Measurements from ENCODE around the gene CCL15. TPM values are rescaled to one million over a fixed set of nuclear protein-coding genes. Genes with fewer than 3 reads are reported as not detected.

Gene CCL15
- total RNA-seq, 1 donor from 2014 or later: 1.3 TPM

DNA sequence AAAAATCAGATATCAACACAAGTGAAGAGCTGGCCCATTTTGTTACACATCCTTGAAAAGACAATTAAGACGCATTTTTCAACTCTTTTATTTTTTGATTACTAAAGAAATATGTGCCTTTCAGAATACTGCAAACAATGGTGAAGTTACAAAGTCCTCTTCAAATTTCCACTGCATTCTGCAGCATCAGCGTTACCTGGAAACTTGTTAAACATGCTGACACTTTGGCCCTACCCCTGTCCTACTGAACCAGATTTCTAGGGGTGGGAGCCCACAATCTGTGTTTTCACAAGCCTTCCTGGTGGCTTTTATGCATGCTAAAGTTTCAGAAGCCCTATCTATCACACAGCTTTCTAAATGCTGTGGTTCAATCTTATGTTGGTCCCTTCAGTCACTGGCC, 10.3 kb downstream of the CCL15 start:
- intact Hi-C loops (cut with DNase I): no loop called here
- Histone ChIP-seq H3K27me3 (no peaks in the 10 kb centered on the region), H3K4me3 (no peak overlapping the region), H3K4me1 (peaks cover 6% of the 10 kb centered on the region), H3K9me3 (peaks cover 5% of the 10 kb centered on the region), H3K27ac (no peak overlapping the region), H3K36me3 (no peaks in the 10 kb centered on the region)
- DNase-seq (no peak), ATAC-seq (no peak)
- TF ChIP-seq, protein P1, sequence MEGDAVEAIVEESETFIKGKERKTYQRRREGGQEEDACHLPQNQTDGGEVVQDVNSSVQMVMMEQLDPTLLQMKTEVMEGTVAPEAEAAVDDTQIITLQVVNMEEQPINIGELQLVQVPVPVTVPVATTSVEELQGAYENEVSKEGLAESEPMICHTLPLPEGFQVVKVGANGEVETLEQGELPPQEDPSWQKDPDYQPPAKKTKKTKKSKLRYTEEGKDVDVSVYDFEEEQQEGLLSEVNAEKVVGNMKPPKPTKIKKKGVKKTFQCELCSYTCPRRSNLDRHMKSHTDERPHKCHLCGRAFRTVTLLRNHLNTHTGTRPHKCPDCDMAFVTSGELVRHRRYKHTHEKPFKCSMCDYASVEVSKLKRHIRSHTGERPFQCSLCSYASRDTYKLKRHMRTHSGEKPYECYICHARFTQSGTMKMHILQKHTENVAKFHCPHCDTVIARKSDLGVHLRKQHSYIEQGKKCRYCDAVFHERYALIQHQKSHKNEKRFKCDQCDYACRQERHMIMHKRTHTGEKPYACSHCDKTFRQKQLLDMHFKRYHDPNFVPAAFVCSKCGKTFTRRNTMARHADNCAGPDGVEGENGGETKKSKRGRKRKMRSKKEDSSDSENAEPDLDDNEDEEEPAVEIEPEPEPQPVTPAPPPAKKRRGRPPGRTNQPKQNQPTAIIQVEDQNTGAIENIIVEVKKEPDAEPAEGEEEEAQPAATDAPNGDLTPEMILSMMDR (IDR thresholded peaks at IDR 0.05): no peak

DNA sequence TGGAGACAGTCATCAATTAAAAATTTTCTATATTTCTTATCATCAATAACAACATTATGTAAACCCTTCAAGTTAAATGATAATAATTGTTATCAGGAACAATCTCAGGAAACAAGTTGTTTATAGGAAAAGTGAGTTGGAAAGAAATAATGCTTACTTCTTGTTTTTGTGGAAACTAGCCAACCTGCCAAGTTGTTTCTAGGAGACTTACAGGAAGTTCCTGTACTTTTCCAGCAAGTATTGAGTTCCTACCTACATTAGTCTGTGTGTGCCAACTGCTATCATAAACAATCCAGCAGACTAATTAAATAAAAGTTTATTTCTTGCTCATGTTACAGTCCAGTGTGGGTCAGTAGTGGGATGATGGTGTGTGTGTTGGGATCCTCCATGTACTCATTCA, 13.2 kb downstream of the CCL15 start:
- Histone ChIP-seq H3K4me3 (no peak overlapping the region), H3K27ac (no peak overlapping the region)
- TF ChIP-seq, protein P1 (IDR thresholded peaks at IDR 0.05): no peak

DNA sequence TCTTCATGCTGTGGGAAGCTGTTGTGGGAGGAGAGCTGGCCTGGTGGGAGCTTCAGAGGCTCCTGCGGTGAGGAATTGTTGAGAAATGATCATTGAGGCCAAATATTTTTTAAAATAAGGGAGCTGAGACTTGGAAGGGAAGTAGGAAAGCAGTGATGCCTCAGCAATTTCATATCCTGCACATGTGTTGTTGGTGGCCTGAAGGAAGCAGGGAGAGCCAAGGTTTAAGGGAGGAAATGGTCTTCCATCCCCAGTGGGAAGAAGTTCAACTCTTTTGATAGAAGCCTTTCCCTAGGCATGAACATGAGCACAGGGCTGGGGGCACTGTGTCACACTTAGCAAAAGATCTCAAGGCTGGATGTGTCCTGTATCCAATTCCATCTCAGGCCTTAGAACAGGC, 14.7 kb downstream of the CCL15 start, which contains the start of gene CCL14:
CCL14 (minus strand) TSS at position 87 of the 400 bp plus-strand sequence; CDS start at position 7, 80 bp downstream.
- no peaks in the 10 kb centered on the region for H3K36me3 ChIP-seq
- intact Hi-C loops (cut with DNase I): no loop called here
- peak within 1 kb of the TSS; percentile 4 for H3K4me3 ChIP-seq
- H3K4me1 ChIP-seq: peaks cover 6% of the 10 kb centered on the region
- TF ChIP-seq, protein P1 (IDR thresholded peaks at IDR 0.05): no peak
- peaks cover 5% of the 10 kb centered on the region for H3K9me3 ChIP-seq
- H3K27ac ChIP-seq: peak within 1 kb of the TSS; percentile 18
- ATAC-seq (no peak), DNase-seq (no peak)
- H3K27me3 ChIP-seq: no peaks in the 10 kb centered on the region

More for the DNA sequence above, 13.2 kb downstream of the CCL15 start:
- ATAC-seq: no peak
- intact Hi-C loops (cut with DNase I): no loop called here
- Histone ChIP-seq H3K36me3 (no peaks in the 10 kb centered on the region), H3K4me1 (peaks cover 6% of the 10 kb centered on the region), H3K9me3 (peaks cover 5% of the 10 kb centered on the region), H3K27me3 (no peaks in the 10 kb centered on the region)
- DNase-seq: no peak

DNA sequence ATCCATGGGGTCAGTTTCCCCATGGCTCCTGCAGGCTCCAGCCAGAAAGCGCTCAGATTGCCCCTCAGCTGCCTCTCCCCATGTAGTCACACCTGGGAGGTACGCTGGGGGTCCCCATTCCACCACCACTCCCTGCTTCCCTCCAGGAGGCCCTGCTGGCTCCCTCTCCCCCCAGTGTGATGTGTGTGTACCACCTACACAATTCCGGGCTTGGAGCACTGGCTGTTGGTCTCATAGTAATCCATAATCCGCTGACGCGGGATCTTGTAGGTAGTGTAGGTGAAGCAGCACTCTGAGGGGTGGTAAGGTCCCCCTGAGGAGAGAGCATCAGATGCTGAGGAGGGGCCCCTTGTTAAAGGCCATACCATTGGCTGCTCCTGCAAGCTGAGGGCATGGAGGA, 17.2 kb downstream of the CCL15 start:
- DNase-seq (no peak), ATAC-seq (no peak)
- H3K36me3 ChIP-seq: no peaks in the 10 kb centered on the region
- TF ChIP-seq, protein P1 (IDR thresholded peaks at IDR 0.05): no peak
- no peaks in the 10 kb centered on the region for H3K27me3 ChIP-seq
- H3K4me3 ChIP-seq: peak overlapping the region; percentile 4
- H3K27ac ChIP-seq: no peak overlapping the region
- intact Hi-C loops (cut with DNase I): no loop called here
- peaks cover 5% of the 10 kb centered on the region for H3K9me3 ChIP-seq
- H3K4me1 ChIP-seq: peaks cover 6% of the 10 kb centered on the region

DNA sequence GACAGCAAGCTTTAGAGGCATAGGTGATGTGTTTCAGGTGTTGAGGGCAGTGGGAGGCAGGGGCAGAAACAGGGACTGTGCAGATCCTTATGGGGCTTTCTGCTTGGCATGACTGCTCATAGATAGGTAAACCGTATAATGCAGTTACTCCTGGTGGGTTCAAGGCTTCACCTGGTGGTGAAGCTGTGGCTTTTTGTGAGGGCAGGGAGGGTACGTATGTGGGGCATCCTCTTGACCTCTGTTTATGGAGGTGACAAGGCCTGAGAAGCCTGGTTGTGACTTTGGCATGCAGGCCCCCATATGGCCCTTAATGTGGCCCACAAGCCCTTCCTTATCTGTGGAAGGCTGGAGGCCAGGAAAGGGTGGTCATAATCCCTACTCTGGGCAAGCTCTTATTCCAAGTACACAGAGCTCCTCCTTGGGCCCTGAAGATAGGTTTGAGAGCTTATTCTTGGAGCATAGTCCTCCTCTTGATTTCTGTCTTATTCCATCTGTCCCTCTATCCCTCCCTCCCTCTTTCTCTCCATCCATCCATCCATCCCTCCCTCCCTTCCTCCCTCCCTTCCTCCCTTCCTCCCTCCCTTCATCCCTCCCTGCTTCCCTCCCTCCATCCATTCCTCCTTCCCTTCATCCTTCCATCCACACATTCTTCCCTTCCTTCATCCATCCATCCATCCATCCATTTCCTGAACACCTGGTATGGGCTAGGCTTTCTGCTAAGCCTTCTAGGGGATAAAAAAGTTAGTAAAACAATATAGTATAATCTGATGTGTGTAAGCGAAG, 18.8 kb downstream of the CCL15 start:
- no peak overlapping the region for H3K4me3 ChIP-seq
- DNase-seq: no peak
- no peaks in the 10 kb centered on the region for H3K9me3 ChIP-seq
- TF ChIP-seq, protein P1 (IDR thresholded peaks at IDR 0.05): no peak
- H3K27me3 ChIP-seq: no peaks in the 10 kb centered on the region
- H3K27ac ChIP-seq: no peak overlapping the region
- intact Hi-C loops (cut with DNase I): no loop called here
- no peaks in the 10 kb centered on the region for H3K36me3 ChIP-seq
- peaks cover 6% of the 10 kb centered on the region for H3K4me1 ChIP-seq
- no peak for ATAC-seq

Measured in upper lobe of right lung (tissue), 1 donor.